Esophagus muscularis mucosa (tissue), 4 donors: Measurements from ENCODE around the gene FAM98A. TPM values are rescaled to one million over a fixed set of nuclear protein-coding genes. Genes with fewer than 3 reads are reported as not detected.

Source experiments
- DNase-seq: peaks from one replicate; pipeline ENCODE4 v3.0.0-alpha.2; 2017; ENCODE audit errors: extremely low spot score
- H3K27ac ChIP-seq, 4 donors: fragments of 200-600 bp; sonication (generic); replicated peaks in 1 of 4; 1 replicate in 3 of 4; 2 replicates in 1 of 4; pipeline ENCODE4 v1.5.1; 2016 to 2019; ENCODE audit warnings: mild to moderate bottlenecking in 1 of 4
- H3K27me3 ChIP-seq, 4 donors: fragments of 200-600 bp; sonication (generic); one replicate each; pipeline versions ENCODE4 v1.5.1 to v1.6.0; 2016 to 2019
- H3K36me3 ChIP-seq, 4 donors: fragments of 200-600 bp; sonication (generic); one replicate each; pipeline ENCODE4 v1.5.1; 2016 to 2019
- H3K4me1 ChIP-seq, 4 donors: fragments of 200-600 bp; sonication (generic); one replicate each; pipeline ENCODE4 v1.5.1; 2016 to 2019
- H3K4me3 ChIP-seq, 4 donors: fragments of 200-600 bp; sonication (generic); 1 replicate in 2 of 4; 2 replicates in 2 of 4; pipeline ENCODE4 v1.5.1; 2016 to 2019; ENCODE audit warnings: mild to moderate bottlenecking in 4 of 4, moderate library complexity in 1 of 4
- H3K9me3 ChIP-seq, 4 donors: fragments of 200-600 bp; sonication (generic); 1 replicate in 3 of 4; 2 replicates in 1 of 4; pipeline ENCODE4 v1.5.1; 2016 to 2019
- CTCF ChIP-seq, 3 experiments: fragments of 200-600 bp in 2 of 3; fragments of 450-650 bp in 1 of 3; sonication (generic) in 2 of 3; IDR thresholded peaks; one replicate each; pipeline ENCODE4 v1.5.1; 2017 to 2019; ENCODE audit warnings: antibody characterized with exemption in 3 of 3, mild to moderate bottlenecking in 2 of 3, moderate library complexity in 1 of 3
- EP300 ChIP-seq: sonication (generic); formaldehyde crosslinking; IDR thresholded peaks from one replicate; pipeline ENCODE4 v1.6.1; 2017; ENCODE audit warnings: antibody characterized with exemption
- POLR2A ChIP-seq: fragments of 450-650 bp; IDR thresholded peaks from one replicate; pipeline ENCODE4 v1.6.1; 2017; ENCODE audit warnings: antibody characterized with exemption, moderate library complexity, mild to moderate bottlenecking, low read depth
- POLR2AphosphoS5 ChIP-seq, 2 donors: sonication (generic); formaldehyde crosslinking; IDR thresholded peaks; one replicate each; pipeline ENCODE4 v1.6.1; 2017; ENCODE audit warnings: antibody characterized with exemption in 2 of 2
- WGBS: methylation state at CpG from one replicate; pipeline ENCODE4 v1.1.5; 2018; 5-methylcytosine and 5-hydroxymethylcytosine counted together
- intact Hi-C: fragments of 100-400 bp; cut with DNase I; formaldehyde crosslinking; loops from one replicate; pipeline ENCODE4 v1.15.1; 2023
- total RNA-seq, 4 donors: library from RNA; depleted of rRNA; stranded (reverse); fragments of >200 nt; gene quantifications; one replicate each; pipeline versions ENCODE4 v1.1.0 to v1.2.1, GENCODE V29; 2016

The FAM98A gene
- 100 to 1,000 TPM in 1 of 4 donors, 10 to 100 TPM in 3; 32.0 to 337 (median 50.3) TPM for total RNA-seq

- H3K4me3 ChIP-seq: peak within 1 kb of the TSS; percentile 68 to 96 (median 90)
- H3K27ac ChIP-seq: peak within 1 kb of the TSS; percentile 85 to 89 (median 88)
- no peaks in the 10 kb centered on the region for H3K27me3 ChIP-seq
- peak; percentile 99 for DNase-seq
- H3K4me1 ChIP-seq: peaks cover 13 to 42% (median 39%) of the 10 kb centered on the region in 4 donors
- no peaks in the 10 kb centered on the region for H3K9me3 ChIP-seq
- no peak for TF ChIP-seq EP300
- peak; percentile 9 for TF ChIP-seq POLR2A
- TF ChIP-seq CTCF (IDR thresholded peaks at IDR 0.05): no peak
- TF ChIP-seq POLR2AphosphoS5 (IDR thresholded peaks at IDR 0.05): peak in 1 of 2 donors; percentile 87
- under 1% methylated on average over 48 of the region's 56 CpGs for WGBS
- intact Hi-C loops: no loop called here
- peaks cover 0 to 5% (median 3%) of the 10 kb centered on the region in 4 donors for H3K36me3 ChIP-seq
Observed at GRCh38 chr2:33599175-33599942, at the start of gene FAM98A. FAM98A (minus strand) TSS chr2:33599299; CDS start chr2:33599221, 78 bp downstream.

- WGBS: 67% methylated on average over 1 of the region's 1 CpG
Observed at GRCh38 chr2:33645861-33646260, 46.8 kb upstream of the FAM98A start.

GRCh38 chr2:33644215-33644614 is 45.1 kb upstream of the FAM98A start:
- WGBS: 82% methylated on average over 2 of the region's 2 CpGs
- DNase-seq: no peak
- H3K9me3 ChIP-seq: no peaks in the 10 kb centered on the region
- intact Hi-C loops: no loop called here
- no peak overlapping the region for H3K4me3 ChIP-seq
- no peaks in the 10 kb centered on the region for H3K36me3 ChIP-seq
- no peak for TF ChIP-seq POLR2AphosphoS5 (IDR thresholded peaks at IDR 0.05)
- no peak for TF ChIP-seq POLR2A
- TF ChIP-seq EP300: no peak
- no peak for TF ChIP-seq CTCF (IDR thresholded peaks at IDR 0.05)
- no peaks in the 10 kb centered on the region for H3K27me3 ChIP-seq
- no peak overlapping the region for H3K27ac ChIP-seq
- H3K4me1 ChIP-seq: no peaks in the 10 kb centered on the region

More at GRCh38 chr2:33645861-33646260, 46.8 kb upstream of the FAM98A start:
- no peaks in the 10 kb centered on the region for H3K4me1 ChIP-seq
- no peaks in the 10 kb centered on the region for H3K36me3 ChIP-seq
- intact Hi-C loops: no loop called here
- H3K4me3 ChIP-seq: no peak overlapping the region
- no peak for DNase-seq
- H3K9me3 ChIP-seq: no peaks in the 10 kb centered on the region
- no peaks in the 10 kb centered on the region for H3K27me3 ChIP-seq
- no peak overlapping the region for H3K27ac ChIP-seq
- TF ChIP-seq POLR2AphosphoS5 (IDR thresholded peaks at IDR 0.05) (no peak), POLR2A (no peak), EP300 (no peak), CTCF (IDR thresholded peaks at IDR 0.05) (no peak)

- H3K27ac ChIP-seq: no peak overlapping the region
- H3K4me1 ChIP-seq: no peaks in the 10 kb centered on the region
- H3K27me3 ChIP-seq: no peaks in the 10 kb centered on the region
- intact Hi-C loops: no loop called here
- TF ChIP-seq EP300: no peak
- TF ChIP-seq POLR2A: no peak
- no peak for TF ChIP-seq POLR2AphosphoS5 (IDR thresholded peaks at IDR 0.05)
- 50% methylated on average over 1 of the region's 1 CpG for WGBS
- peak; percentile 72 for DNase-seq
- no peak overlapping the region for H3K4me3 ChIP-seq
- H3K36me3 ChIP-seq: no peaks in the 10 kb centered on the region
- no peaks in the 10 kb centered on the region for H3K9me3 ChIP-seq
Observed at GRCh38 chr2:33636001-33636400, 36.9 kb upstream of the FAM98A start.

GRCh38 chr2:33634261-33634910 is 35.3 kb upstream of the FAM98A start:
- intact Hi-C loops: no loop called here
- DNase-seq: peak; percentile 90
- no peaks in the 10 kb centered on the region for H3K4me1 ChIP-seq
- TF ChIP-seq EP300 (no peak), CTCF (IDR thresholded peaks at IDR 0.05) (no peak), POLR2AphosphoS5 (IDR thresholded peaks at IDR 0.05) (no peak), POLR2A (no peak)
- no peak overlapping the region for H3K4me3 ChIP-seq
- H3K36me3 ChIP-seq: no peaks in the 10 kb centered on the region
- no peak overlapping the region for H3K27ac ChIP-seq
- no peaks in the 10 kb centered on the region for H3K27me3 ChIP-seq
- no peaks in the 10 kb centered on the region for H3K9me3 ChIP-seq
- WGBS: 86% methylated on average over 4 of the region's 4 CpGs
